Nephron (organoid): ENCODE data around the gene WNT7A.
A peak's percentile ranks its signal among the peaks of the same experiment; 100 is the strongest.
"Not testable (repeated sequence)": the region's sequence is repeated elsewhere in the genome, so short reads cannot be mapped to it uniquely, and the experiment has no call there.

Experiments used
- H3K27ac Mint-ChIP-seq, 3 experiments: 2 replicates each; pipeline ENCODE4 v1.8.0; 2020; ENCODE audit warnings: mixed read lengths in 3 of 3, mild to moderate bottlenecking in 2 of 3, moderate library complexity in 1 of 3
- H3K27me3 Mint-ChIP-seq: 2 replicates; pipeline ENCODE4 v1.8.0; 2021; ENCODE audit warnings: low read depth, mild to moderate bottlenecking, moderate library complexity, mixed read lengths
- H3K36me3 Mint-ChIP-seq: 2 replicates; pipeline ENCODE4 v1.8.0; 2020; ENCODE audit warnings: low read depth, mixed read lengths
- H3K4me1 Mint-ChIP-seq: 2 replicates; pipeline ENCODE4 v1.8.0; 2020; ENCODE audit warnings: mixed read lengths
- H3K4me3 Mint-ChIP-seq, 3 experiments: 2 replicates each; pipeline ENCODE4 v1.8.0; 2020; ENCODE audit warnings: mild to moderate bottlenecking in 3 of 3, mixed read lengths in 3 of 3, moderate library complexity in 2 of 3
- H3K9me3 Mint-ChIP-seq: 2 replicates; pipeline ENCODE4 v1.8.0; 2020; ENCODE audit warnings: mixed read lengths
- TF ChIP-seq, protein P1 (sequence below), 3 experiments: fragments of 200-600 bp; sonication (generic); IDR thresholded peaks; one replicate each; pipeline ENCODE4 v1.5.0; 2021; ENCODE audit warnings: antibody characterized with exemption in 3 of 3; ENCODE audit not compliant: unreplicated experiment in 3 of 3

The WNT7A gene

GRCh38 chr3:13879946-13880810, at the start of gene WNT7A:
WNT7A (minus strand) TSS chr3:13880071; CDS start chr3:13879816, 255 bp downstream.
- peak within 1 kb of the TSS; percentile 6 to 65 (median 17) for H3K4me3 Mint-ChIP-seq
- H3K27me3 Mint-ChIP-seq: peaks cover 94% of the 10 kb centered on the region
- TF ChIP-seq, protein P1, sequence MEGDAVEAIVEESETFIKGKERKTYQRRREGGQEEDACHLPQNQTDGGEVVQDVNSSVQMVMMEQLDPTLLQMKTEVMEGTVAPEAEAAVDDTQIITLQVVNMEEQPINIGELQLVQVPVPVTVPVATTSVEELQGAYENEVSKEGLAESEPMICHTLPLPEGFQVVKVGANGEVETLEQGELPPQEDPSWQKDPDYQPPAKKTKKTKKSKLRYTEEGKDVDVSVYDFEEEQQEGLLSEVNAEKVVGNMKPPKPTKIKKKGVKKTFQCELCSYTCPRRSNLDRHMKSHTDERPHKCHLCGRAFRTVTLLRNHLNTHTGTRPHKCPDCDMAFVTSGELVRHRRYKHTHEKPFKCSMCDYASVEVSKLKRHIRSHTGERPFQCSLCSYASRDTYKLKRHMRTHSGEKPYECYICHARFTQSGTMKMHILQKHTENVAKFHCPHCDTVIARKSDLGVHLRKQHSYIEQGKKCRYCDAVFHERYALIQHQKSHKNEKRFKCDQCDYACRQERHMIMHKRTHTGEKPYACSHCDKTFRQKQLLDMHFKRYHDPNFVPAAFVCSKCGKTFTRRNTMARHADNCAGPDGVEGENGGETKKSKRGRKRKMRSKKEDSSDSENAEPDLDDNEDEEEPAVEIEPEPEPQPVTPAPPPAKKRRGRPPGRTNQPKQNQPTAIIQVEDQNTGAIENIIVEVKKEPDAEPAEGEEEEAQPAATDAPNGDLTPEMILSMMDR (IDR thresholded peaks at IDR 0.05; ENCODE audit: unreplicated experiment in 3 of 3): peak; percentile 73 to 88 (median 82)
- H3K27ac Mint-ChIP-seq: no peak within 1 kb of the TSS
- H3K4me1 Mint-ChIP-seq: no peaks in the 10 kb centered on the region
- H3K36me3 Mint-ChIP-seq: no peaks in the 10 kb centered on the region
- H3K9me3 Mint-ChIP-seq: no peaks in the 10 kb centered on the region

GRCh38 chr3:13928741-13929140, 48.9 kb upstream of the WNT7A start:
- not testable (repeated sequence) for H3K36me3 Mint-ChIP-seq, H3K4me1 Mint-ChIP-seq, H3K4me3 Mint-ChIP-seq, H3K9me3 Mint-ChIP-seq, H3K27ac Mint-ChIP-seq
- peaks cover 24% of the 10 kb centered on the region for H3K27me3 Mint-ChIP-seq

DNA sequence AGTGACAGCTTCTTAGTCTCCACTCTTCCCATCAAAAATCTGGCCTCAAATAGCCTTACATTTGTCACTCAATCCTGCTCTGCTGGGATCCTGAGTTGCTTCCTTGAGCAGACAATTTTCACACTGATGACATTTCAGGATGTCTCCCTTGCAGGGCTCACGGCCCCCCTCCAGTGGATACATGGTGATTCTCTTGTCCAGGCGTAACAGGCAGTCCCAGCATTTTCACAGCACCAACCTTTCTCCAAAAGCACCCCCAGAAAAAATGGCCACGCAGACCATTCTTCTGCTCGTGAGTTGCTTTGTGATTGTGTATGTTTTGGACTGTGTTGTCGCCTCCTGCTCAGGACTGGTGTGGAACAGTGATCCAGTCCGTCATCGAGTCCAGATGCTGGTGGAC, 47.4 kb upstream of the WNT7A start:
- no peak overlapping the region for H3K27ac Mint-ChIP-seq
- H3K36me3 Mint-ChIP-seq: no peaks in the 10 kb centered on the region
- peaks cover 9% of the 10 kb centered on the region for H3K9me3 Mint-ChIP-seq

GRCh38 chr3:13916375-13916774, 36.5 kb upstream of the WNT7A start:
- no peak overlapping the region for H3K4me3 Mint-ChIP-seq
- no peaks in the 10 kb centered on the region for H3K4me1 Mint-ChIP-seq
- no peak overlapping the region for H3K27ac Mint-ChIP-seq
- H3K36me3 Mint-ChIP-seq: no peaks in the 10 kb centered on the region
- H3K27me3 Mint-ChIP-seq: peaks cover 5% of the 10 kb centered on the region
- peaks cover 31% of the 10 kb centered on the region for H3K9me3 Mint-ChIP-seq
- TF ChIP-seq, protein P1 (IDR thresholded peaks at IDR 0.05; ENCODE audit: unreplicated experiment in 3 of 3): no peak

More for the DNA sequence above, 47.4 kb upstream of the WNT7A start:
- Mint-ChIP-seq H3K4me1 (no peaks in the 10 kb centered on the region), H3K4me3 (no peak overlapping the region), H3K27me3 (peaks cover 20% of the 10 kb centered on the region)
- TF ChIP-seq, protein P1 (IDR thresholded peaks at IDR 0.05; ENCODE audit: unreplicated experiment in 3 of 3): no peak

DNA sequence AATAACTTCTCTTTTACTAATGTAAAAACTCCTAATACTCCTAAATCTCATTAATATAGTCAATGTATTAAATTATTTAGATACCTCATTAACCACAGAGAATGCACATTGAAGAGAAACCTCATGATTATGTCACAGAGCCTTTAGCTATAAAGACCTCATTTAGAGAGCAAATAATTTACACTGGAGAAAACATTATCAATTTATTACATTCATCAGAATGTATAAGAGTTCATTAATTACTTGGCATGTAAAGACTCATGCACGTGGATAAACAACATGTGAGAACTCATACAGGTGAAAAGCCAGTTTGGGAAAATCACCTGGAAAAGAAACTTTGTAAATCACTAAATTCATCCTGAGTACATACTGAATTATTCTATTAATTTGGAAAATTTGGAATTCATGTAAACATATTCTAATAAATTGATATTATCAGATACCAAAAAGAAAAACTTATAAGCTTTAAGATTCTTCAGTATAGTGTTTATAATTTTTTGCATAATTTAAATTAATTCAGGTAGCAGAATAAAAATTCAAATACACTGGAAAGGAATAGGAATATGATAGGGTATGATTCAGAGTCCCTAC, 22.9 kb upstream of the WNT7A start:
- no peaks in the 10 kb centered on the region for H3K36me3 Mint-ChIP-seq
- H3K27ac Mint-ChIP-seq: no peak overlapping the region
- H3K9me3 Mint-ChIP-seq: peaks cover 56% of the 10 kb centered on the region
- H3K27me3 Mint-ChIP-seq: peaks cover 19% of the 10 kb centered on the region
- H3K4me1 Mint-ChIP-seq: no peaks in the 10 kb centered on the region
- TF ChIP-seq, protein P1 (IDR thresholded peaks at IDR 0.05; ENCODE audit: unreplicated experiment in 3 of 3): no peak
- H3K4me3 Mint-ChIP-seq: no peak overlapping the region

GRCh38 chr3:13901935-13902584, 22.2 kb upstream of the WNT7A start:
- Mint-ChIP-seq H3K27me3 (peaks cover 20% of the 10 kb centered on the region), H3K4me3 (no peak overlapping the region)
- TF ChIP-seq, protein P1 (IDR thresholded peaks at IDR 0.05; ENCODE audit: unreplicated experiment in 3 of 3): no peak

More at GRCh38 chr3:13901935-13902584, 22.2 kb upstream of the WNT7A start:
- Mint-ChIP-seq H3K4me1 (no peaks in the 10 kb centered on the region), H3K27ac (no peak overlapping the region), H3K36me3 (no peaks in the 10 kb centered on the region), H3K9me3 (peaks cover 52% of the 10 kb centered on the region)
